K562 (cell line): ENCODE measurements around the gene MYPN. TPM values are rescaled to one million over a fixed set of nuclear protein-coding genes. Genes with fewer than 3 reads are reported as not detected.

Source experiments
- ATAC-seq: fragments of 200-7000 bp; cut with Tn5 transposase; 3 replicates; pipeline ENCODE4 v1.9.1; 2020; ENCODE audit warnings: moderate library complexity
- BruUV-seq: library from RNA; stranded (reverse); fragments of 400-500 nt; replicated peaks from 2 replicates; lab custom pipeline; 2021; lab: Mats Ljungman, UMichigan
- CTCF ChIA-PET: fragments of 300-600 bp; formaldehyde crosslinking; extraction: SDS; loops from one replicate; lab custom pipeline; 2021; ENCODE audit warnings: low intra/inter-chr PET ratio; lab: Yijun Ruan, JAX
- POLR2A ChIA-PET: fragments of 300-600, 350-650 bp; sonication (Branson Sonifier 250); formaldehyde crosslinking; extraction: SDS; loops from one replicate; lab custom pipeline; 2021; ENCODE audit warnings: antibody characterized with exemption, inconsistent platforms; lab: Yijun Ruan, JAX
- DNase-seq, 4 experiments: peaks; one replicate each; pipeline versions ENCODE4 v3.0.0 to v3.0.0-alpha.2; 2011 to 2018; ENCODE audit warnings: low spot score in 3 of 4, mixed read lengths in 3 of 4; ENCODE audit errors: extremely low read depth in 1 of 4
- FAIRE-seq: peaks from 2 replicates; lab custom pipeline; 2011; peaks lifted over from hg19 to GRCh38; lab: Jason Lieb, UNC
- H2AFZ ChIP-seq: 2 replicates; pipeline ENCODE4 v1.6.0; 2011; ENCODE audit warnings: low read depth, low read length, control low read depth, inconsistent platforms
- H3K27ac ChIP-seq: fragments of 200-600 bp; 3 replicates; pipeline ENCODE4 v1.8.0; 2011; ENCODE audit warnings: low read depth, mild to moderate bottlenecking, control low read depth, inconsistent platforms, low read length, moderate library complexity, mixed read lengths; ENCODE audit errors: extremely low read depth
- H3K27me3 ChIP-seq, 2 experiments: fragments of 300-600 bp in 1 of 2; 2 replicates in 1 of 2; 3 replicates in 1 of 2; pipeline versions ENCODE4 v1.6.0 to v1.8.0; 2011; ENCODE audit warnings: inconsistent platforms in 2 of 2, low read length in 2 of 2, mild to moderate bottlenecking in 1 of 2, mixed read lengths in 1 of 2, moderate library complexity in 1 of 2; ENCODE audit not compliant: control insufficient read depth in 2 of 2, insufficient read depth in 2 of 2
- H3K36me3 ChIP-seq: fragments of 300-600 bp; 3 replicates; pipeline ENCODE4 v1.8.0; 2011; ENCODE audit warnings: mild to moderate bottlenecking, low read length, inconsistent platforms; ENCODE audit not compliant: control insufficient read depth, insufficient read depth
- H3K4me1 ChIP-seq, 2 experiments: fragments of 200-600 bp in 1 of 2; replicated peaks in 1 of 2; 2 replicates in 1 of 2; 3 replicates in 1 of 2; pipeline versions ENCODE4 v1.5.1 to v1.8.0; 2011; ENCODE audit warnings: inconsistent platforms in 2 of 2, low read length in 2 of 2, mild to moderate bottlenecking in 1 of 2, mixed read lengths in 1 of 2, moderate library complexity in 1 of 2; ENCODE audit not compliant: control insufficient read depth in 2 of 2, insufficient read depth in 2 of 2
- H3K4me2 ChIP-seq: 2 replicates; pipeline ENCODE4 v1.6.1; 2011; ENCODE audit warnings: low read length, control low read depth, inconsistent platforms, mixed read lengths; ENCODE audit not compliant: insufficient read depth
- H3K4me3 ChIP-seq: fragments of 200-600 bp; sonication (generic), shearing (Covaris generic); 2 replicates; pipeline ENCODE4 v1.5.1; 2016; ENCODE audit warnings: control low read depth, inconsistent platforms
- H3K79me2 ChIP-seq: fragments of 200-600 bp; 3 replicates; pipeline ENCODE4 v1.8.0; 2011; ENCODE audit warnings: low read length, inconsistent platforms; ENCODE audit not compliant: control insufficient read depth, insufficient read depth
- H3K9ac ChIP-seq, 2 experiments: 2 replicates each; pipeline versions ENCODE4 v1.6.0 to v1.6.1; 2011; ENCODE audit warnings: low read depth in 2 of 2, low read length in 2 of 2, control low read depth in 1 of 2, inconsistent platforms in 1 of 2, mild to moderate bottlenecking in 1 of 2, mixed read lengths in 1 of 2; ENCODE audit not compliant: insufficient read depth in 1 of 2
- H3K9me1 ChIP-seq: one replicate; pipeline ENCODE4 v1.6.0; 2011; ENCODE audit warnings: inconsistent platforms, mild to moderate bottlenecking, low read length, moderate library complexity; ENCODE audit not compliant: control insufficient read depth, insufficient read depth
- H3K9me3 ChIP-seq: replicated peaks from 2 replicates; pipeline ENCODE4 v1.5.1; 2011; ENCODE audit warnings: low read depth, low read length, inconsistent platforms; ENCODE audit not compliant: control insufficient read depth, insufficient read depth
- H4K20me1 ChIP-seq: replicated peaks from 2 replicates; pipeline ENCODE4 v1.6.1; 2011; ENCODE audit warnings: low read length, inconsistent platforms, mixed read lengths; ENCODE audit not compliant: control insufficient read depth, insufficient read depth
- HIVEP1 ChIP-seq: fragments of 250-450 bp; sonication (Bioruptor Pico); IDR thresholded peaks from 2 replicates; pipeline ENCODE4 v1.4.0; 2020; ENCODE audit warnings: mild to moderate bottlenecking
- IFI16 ChIP-seq: fragments of 250-450 bp; sonication (Bioruptor Pico); IDR thresholded peaks from 2 replicates; pipeline ENCODE4 v2.1.2; 2022; ENCODE audit warnings: mild to moderate bottlenecking, inconsistent platforms
- KAT2B ChIP-seq: IDR thresholded peaks from one replicate; pipeline ENCODE4 v1.6.1; 2012; ENCODE audit warnings: low read depth, mild to moderate bottlenecking, control low read depth, inconsistent platforms, low read length, moderate library complexity
- KDM4B ChIP-seq, 2 experiments: fragments of 450-650 bp in 1 of 2; sonication (generic) in 1 of 2; IDR thresholded peaks; 2 replicates each; pipeline ENCODE4 v1.6.1; 2016 to 2017; ENCODE audit warnings: borderline replicate concordance in 2 of 2, antibody characterized with exemption in 1 of 2, low read depth in 1 of 2, mild to moderate bottlenecking in 1 of 2
- LARP7 ChIP-seq: fragments of 450-650 bp; IDR thresholded peaks from 2 replicates; pipeline ENCODE4 v1.6.1; 2016
- PHF21A ChIP-seq: fragments of 450-650 bp; IDR thresholded peaks from 2 replicates; pipeline ENCODE4 v1.6.1; 2017; ENCODE audit warnings: low read depth, borderline replicate concordance
- ZFP30 ChIP-seq: fragments of 250-450 bp; sonication (Bioruptor Pico); IDR thresholded peaks from 2 replicates; pipeline ENCODE4 v1.8.0; 2022; ENCODE audit warnings: moderate library complexity, mild to moderate bottlenecking, inconsistent platforms, borderline replicate concordance
- ZNF134 ChIP-seq: fragments of 250-450 bp; sonication (Bioruptor Pico); conservative IDR thresholded peaks from 2 replicates; pipeline ENCODE4 v1.4.0; 2020
- ZNF311 ChIP-seq: fragments of 250-450 bp; sonication (Bioruptor Pico); IDR thresholded peaks from 2 replicates; pipeline ENCODE4 v1.4.0; 2020; ENCODE audit warnings: mild to moderate bottlenecking, moderate library complexity
- ZNF41 ChIP-seq: fragments of 250-450 bp; sonication (Bioruptor Pico); conservative IDR thresholded peaks from 2 replicates; pipeline ENCODE4 v1.4.0; 2020; ENCODE audit warnings: mild to moderate bottlenecking
- WGBS: fragments of 100-300 bp; shearing (Covaris generic); methylation state at CpG from one replicate; pipeline ENCODE4 v1.1.6; 2016; ENCODE audit warnings: low coverage, mixed read lengths; ENCODE audit not compliant: insufficient coverage; ENCODE audit errors: missing lambda C conversion rate; 5-methylcytosine and 5-hydroxymethylcytosine counted together
- in situ Hi-C: fragments of 300-500 bp; cut with MboI; formaldehyde crosslinking; loops from 4 replicates; pipeline ENCODE4 v1.15.0; 2018; ENCODE audit warnings: inconsistent platforms, mixed read lengths
- intact Hi-C: fragments of 100-400 bp; cut with micrococcal nuclease; formaldehyde crosslinking; loops from 2 replicates; pipeline ENCODE4 v1.14.2; 2022
- polyA plus RNA-seq, 8 experiments: library from polyadenylated mRNA; depleted of rRNA in 4 of 8; stranded (reverse) in 5 of 8; unstranded in 3 of 8; fragments of >200 nt; fragmentation: Nextera tagmentation in 2 of 8; fragmentation: Illumina TruSeq in 1 of 8; extraction: Ambion mirVana in 2 of 8; extraction: Trizol in 1 of 8; gene quantifications; 2 replicates each; pipeline versions ENCODE4 v1.2.1 to v1.2.3, GENCODE V29; 2011 to 2014; ENCODE audit warnings: inconsistent platforms in 1 of 8, missing spikeins in 1 of 8
- total RNA-seq, 7 experiments: library from RNA; depleted of rRNA in 6 of 7; stranded (reverse); fragments of >200 nt in 6 of 7; fragmentation: Illumina TruSeq in 2 of 7; extraction: Trizol in 2 of 7; gene quantifications; 2 replicates each; pipeline versions ENCODE4 v1.2.1 to v1.2.3, GENCODE V29; 2011 to 2021; ENCODE audit warnings: low replicate concordance in 1 of 7
- TF ChIP-seq, protein P1 (sequence below): fragments of 450-650 bp; IDR thresholded peaks from 2 replicates; pipeline ENCODE4 v1.6.1; 2016; ENCODE audit warnings: mild to moderate bottlenecking
- TF ChIP-seq, protein P2 (sequence below): fragments of 450-650 bp; IDR thresholded peaks from 2 replicates; pipeline ENCODE4 v1.6.1; 2017; ENCODE audit warnings: antibody characterized with exemption
- TF ChIP-seq, protein P3 (sequence below): sonication (generic); formaldehyde crosslinking; IDR thresholded peaks from 2 replicates; pipeline ENCODE4 v1.8.0; 2022; ENCODE audit warnings: mild to moderate bottlenecking, missing genetic modification reagents

MYPN gene
- total and polyA plus RNA-seq, 9 of the 15 experiments (the other 6 are each of a cell fraction or from before 2014, with no cell fraction given): not detected

DNA sequence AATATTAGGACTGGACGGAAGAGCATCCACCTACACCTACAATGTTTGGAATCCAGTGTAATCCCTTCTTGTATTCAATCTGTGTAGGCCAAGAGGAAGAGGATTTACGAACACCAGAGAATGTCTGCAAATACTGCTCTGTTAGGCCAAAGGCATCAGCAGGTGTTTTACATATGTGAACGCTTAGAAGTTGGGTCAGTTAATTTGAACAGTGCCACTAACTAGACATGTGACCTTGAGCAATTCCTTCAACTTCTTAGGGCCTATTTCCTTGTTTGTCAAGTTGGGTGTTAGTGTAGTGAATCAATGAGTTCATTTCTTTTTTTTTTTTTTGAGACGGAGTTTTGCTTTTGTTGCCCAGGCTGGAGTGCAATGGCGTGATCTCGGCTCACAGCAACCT, 35.4 kb downstream of the MYPN start:
- no TSS peak for BruUV-seq
- no peaks in the 10 kb centered on the region for H3K9me3 ChIP-seq

DNA sequence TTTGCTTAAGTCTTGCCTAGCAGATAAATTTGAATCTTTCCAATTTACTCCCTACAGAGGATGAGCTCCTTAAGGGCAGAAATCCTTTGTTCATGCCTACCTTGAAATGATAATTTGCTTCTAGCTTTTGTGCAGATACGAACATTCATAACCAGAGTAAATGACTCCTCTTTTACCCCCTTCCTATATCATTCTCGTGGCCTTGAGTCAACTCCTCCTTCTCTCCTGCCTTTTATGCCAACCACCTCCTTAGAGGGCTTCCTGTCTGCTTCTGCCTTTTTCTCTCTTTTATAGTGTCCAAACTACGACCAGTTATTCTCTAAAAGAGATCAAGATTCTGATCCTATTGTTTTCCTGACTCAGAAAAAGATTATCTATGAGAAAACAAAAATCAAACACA, 36.4 kb downstream of the MYPN start:
- Histone ChIP-seq H3K9me3 (no peaks in the 10 kb centered on the region), H3K36me3 (no peaks in the 10 kb centered on the region), H3K4me2 (no peak overlapping the region), H3K27ac (no peak overlapping the region), H3K4me1 (no peaks in the 10 kb centered on the region), H3K4me3 (no peak overlapping the region), H4K20me1 (no peaks in the 10 kb centered on the region), H3K27me3 (peaks cover 8 to 15% of the 10 kb centered on the region in 2 experiments), H2AFZ (no peak overlapping the region), H3K9me1 (no peaks in the 10 kb centered on the region), H3K79me2 (no peaks in the 10 kb centered on the region), H3K9ac (no peak overlapping the region)
- intact Hi-C loops (no loop called here), in situ Hi-C loops (loop anchor here (5.0 kb wide), 1 partner anchor 288 kb away; no protein-coding TSS in a partner anchor)
- BruUV-seq: no TSS peak
- WGBS: 0% methylated on average over 3 of the region's 3 CpGs
- no peak for DNase-seq
- no peak for ATAC-seq
- ChIA-PET POLR2A (interaction anchor here (0.7 to 1.2 kb wide), 2 partner anchors 13 to 26 kb away, joined by 3 read pairs; no protein-coding TSS in a partner anchor), CTCF (no interaction called here)
- FAIRE-seq: no peak
- TF ChIP-seq ZNF134 (CRISPR knock-in tag): no peak
- TF ChIP-seq, protein P1, sequence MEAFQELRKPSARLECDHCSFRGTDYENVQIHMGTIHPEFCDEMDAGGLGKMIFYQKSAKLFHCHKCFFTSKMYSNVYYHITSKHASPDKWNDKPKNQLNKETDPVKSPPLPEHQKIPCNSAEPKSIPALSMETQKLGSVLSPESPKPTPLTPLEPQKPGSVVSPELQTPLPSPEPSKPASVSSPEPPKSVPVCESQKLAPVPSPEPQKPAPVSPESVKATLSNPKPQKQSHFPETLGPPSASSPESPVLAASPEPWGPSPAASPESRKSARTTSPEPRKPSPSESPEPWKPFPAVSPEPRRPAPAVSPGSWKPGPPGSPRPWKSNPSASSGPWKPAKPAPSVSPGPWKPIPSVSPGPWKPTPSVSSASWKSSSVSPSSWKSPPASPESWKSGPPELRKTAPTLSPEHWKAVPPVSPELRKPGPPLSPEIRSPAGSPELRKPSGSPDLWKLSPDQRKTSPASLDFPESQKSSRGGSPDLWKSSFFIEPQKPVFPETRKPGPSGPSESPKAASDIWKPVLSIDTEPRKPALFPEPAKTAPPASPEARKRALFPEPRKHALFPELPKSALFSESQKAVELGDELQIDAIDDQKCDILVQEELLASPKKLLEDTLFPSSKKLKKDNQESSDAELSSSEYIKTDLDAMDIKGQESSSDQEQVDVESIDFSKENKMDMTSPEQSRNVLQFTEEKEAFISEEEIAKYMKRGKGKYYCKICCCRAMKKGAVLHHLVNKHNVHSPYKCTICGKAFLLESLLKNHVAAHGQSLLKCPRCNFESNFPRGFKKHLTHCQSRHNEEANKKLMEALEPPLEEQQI: no peak
- no peak for TF ChIP-seq ZFP30 (CRISPR knock-in tag)
- TF ChIP-seq, protein P2, sequence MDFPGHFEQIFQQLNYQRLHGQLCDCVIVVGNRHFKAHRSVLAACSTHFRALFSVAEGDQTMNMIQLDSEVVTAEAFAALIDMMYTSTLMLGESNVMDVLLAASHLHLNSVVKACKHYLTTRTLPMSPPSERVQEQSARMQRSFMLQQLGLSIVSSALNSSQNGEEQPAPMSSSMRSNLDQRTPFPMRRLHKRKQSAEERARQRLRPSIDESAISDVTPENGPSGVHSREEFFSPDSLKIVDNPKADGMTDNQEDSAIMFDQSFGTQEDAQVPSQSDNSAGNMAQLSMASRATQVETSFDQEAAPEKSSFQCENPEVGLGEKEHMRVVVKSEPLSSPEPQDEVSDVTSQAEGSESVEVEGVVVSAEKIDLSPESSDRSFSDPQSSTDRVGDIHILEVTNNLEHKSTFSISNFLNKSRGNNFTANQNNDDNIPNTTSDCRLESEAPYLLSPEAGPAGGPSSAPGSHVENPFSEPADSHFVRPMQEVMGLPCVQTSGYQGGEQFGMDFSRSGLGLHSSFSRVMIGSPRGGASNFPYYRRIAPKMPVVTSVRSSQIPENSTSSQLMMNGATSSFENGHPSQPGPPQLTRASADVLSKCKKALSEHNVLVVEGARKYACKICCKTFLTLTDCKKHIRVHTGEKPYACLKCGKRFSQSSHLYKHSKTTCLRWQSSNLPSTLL: no peak
- TF ChIP-seq HIVEP1 (CRISPR knock-in tag): no peak
- TF ChIP-seq LARP7: no peak
- TF ChIP-seq ZNF311 (CRISPR knock-in tag): no peak
- TF ChIP-seq PHF21A: no peak
- TF ChIP-seq, protein P3, sequence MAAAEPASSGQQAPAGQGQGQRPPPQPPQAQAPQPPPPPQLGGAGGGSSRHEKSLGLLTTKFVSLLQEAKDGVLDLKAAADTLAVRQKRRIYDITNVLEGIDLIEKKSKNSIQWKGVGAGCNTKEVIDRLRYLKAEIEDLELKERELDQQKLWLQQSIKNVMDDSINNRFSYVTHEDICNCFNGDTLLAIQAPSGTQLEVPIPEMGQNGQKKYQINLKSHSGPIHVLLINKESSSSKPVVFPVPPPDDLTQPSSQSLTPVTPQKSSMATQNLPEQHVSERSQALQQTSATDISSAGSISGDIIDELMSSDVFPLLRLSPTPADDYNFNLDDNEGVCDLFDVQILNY (CRISPR knock-in tag): no peak

More for the DNA sequence above, 35.4 kb downstream of the MYPN start:
- H4K20me1 ChIP-seq: no peaks in the 10 kb centered on the region
- TF ChIP-seq ZNF41 (CRISPR knock-in tag): no peak
- no peak for TF ChIP-seq IFI16 (CRISPR knock-in tag)
- TF ChIP-seq KDM4B (IDR thresholded peaks at IDR 0.05; ENCODE audit: borderline replicate concordance in 2 of 2, low read depth in 1 of 2): no peak
- no peak for TF ChIP-seq KAT2B
- no peak for ATAC-seq
- FAIRE-seq: no peak
- in situ Hi-C loops (loop anchor here (5.0 kb wide), 1 partner anchor 287 kb away; no protein-coding TSS in a partner anchor), intact Hi-C loops (no loop called here)
- H3K4me1 ChIP-seq: no peaks in the 10 kb centered on the region
- no peaks in the 10 kb centered on the region for H3K79me2 ChIP-seq
- H3K36me3 ChIP-seq: no peaks in the 10 kb centered on the region
- no peak for DNase-seq
- no peak overlapping the region for H2AFZ ChIP-seq
- ChIA-PET CTCF (no interaction called here), POLR2A (interaction anchor here (1.2 kb wide), 1 partner anchor 25 kb away, joined by 3 read pairs; no protein-coding TSS in a partner anchor)
- 2% methylated on average over 5 of the region's 6 CpGs for WGBS
- H3K9ac ChIP-seq: no peak overlapping the region
- H3K4me2 ChIP-seq: no peak overlapping the region
- no peaks in the 10 kb centered on the region for H3K9me1 ChIP-seq
- no peak overlapping the region for H3K4me3 ChIP-seq
- H3K27ac ChIP-seq: no peak overlapping the region
- peaks cover 8 to 16% of the 10 kb centered on the region in 2 experiments for H3K27me3 ChIP-seq
